Stimulated activated CD4-positive, alpha-beta T cell treated with anti-CD3 and anti-CD28 coated beads, TNF-alpha, amount 100 ng/mL, for 24 hours (primary cell): ENCODE data around the gene MAP2K7.
"Not testable (repeated sequence)": the region's sequence is repeated elsewhere in the genome, so short reads cannot be mapped to it uniquely, and the experiment has no call there.

ENCODE experiments used
- DNase-seq, 3 experiments: peaks; one replicate each; pipeline ENCODE4 v3.0.0-alpha.2; 2020; ENCODE audit warnings: low read depth in 3 of 3

MAP2K7 gene

GRCh38 chr19:7919610-7920518 lies 16.2 kb downstream of the MAP2K7 start, which contains the start of gene SNAPC2:
Gene SNAPC2, plus strand, starts transcription at chr19:7920338. Its CDS starts 29 bp downstream, at chr19:7920367.
- peak; percentile 93 to 96 (median 94) for DNase-seq

- DNase-seq: peak; percentile 98 to 99 (median 99)
These were observed 17.0 kb downstream of the MAP2K7 start for GRCh38 chr19:7920519-7921301.

GRCh38 chr19:7921302-7921966 lies 17.8 kb downstream of the MAP2K7 start:
- no peak for DNase-seq

DNA sequence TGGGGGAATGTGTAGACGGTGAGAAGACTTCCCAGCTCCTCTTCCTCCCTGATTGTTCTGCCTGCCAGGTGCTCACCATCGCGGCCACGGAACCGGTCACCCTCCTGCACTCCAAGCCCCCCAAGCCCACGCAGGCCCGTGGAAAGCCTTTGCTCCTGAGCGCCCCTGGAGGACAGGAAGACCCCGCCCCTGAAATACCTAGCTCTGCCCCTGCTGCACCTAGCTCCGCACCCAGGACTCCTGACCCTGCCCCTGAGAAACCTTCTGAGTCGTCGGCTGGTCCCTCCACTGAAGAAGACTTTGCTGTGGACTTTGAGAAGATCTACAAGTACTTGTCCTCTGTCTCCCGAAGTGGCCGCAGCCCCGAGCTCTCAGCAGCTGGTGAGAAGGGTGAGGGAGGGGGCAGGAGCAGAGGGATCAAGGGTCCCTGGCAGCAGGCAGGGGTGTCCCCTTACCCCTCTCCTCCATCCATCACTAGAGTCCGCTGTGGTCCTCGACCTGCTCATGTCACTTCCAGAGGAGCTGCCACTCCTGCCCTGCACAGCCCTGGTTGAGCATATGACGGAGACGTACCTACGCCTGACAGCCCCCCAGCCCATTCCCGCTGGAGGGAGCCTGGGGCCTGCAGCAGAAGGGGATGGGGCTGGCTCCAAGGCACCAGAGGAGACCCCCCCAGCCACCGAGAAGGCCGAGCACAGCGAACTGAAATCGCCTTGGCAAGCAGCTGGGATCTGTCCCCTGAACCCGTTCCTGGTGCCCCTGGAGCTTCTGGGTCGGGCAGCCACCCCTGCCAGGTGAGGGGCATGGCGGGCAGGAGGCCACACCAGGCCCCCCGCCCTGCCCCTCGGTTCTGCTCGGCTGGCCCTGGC lies 18.5 kb downstream of the MAP2K7 start:
- no peak for DNase-seq

DNA sequence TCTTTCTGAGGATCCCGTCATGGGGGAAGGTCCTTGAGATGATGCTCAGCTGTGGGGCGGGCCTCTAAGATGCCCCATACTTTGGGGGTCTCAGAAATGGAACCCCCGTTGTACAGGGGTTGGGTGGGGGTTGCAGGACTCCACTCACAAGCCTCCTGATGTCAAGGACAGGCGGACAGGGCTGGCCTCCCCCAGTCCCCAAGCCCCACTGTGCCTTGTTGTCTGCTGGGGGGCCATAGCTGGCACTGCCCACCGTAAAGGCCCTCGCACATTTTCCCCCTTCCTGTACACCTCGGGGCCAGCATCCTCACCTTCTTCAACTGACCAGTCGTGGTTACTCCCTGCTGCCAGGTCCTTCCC lies 19.1 kb downstream of the MAP2K7 start:
- no peak for DNase-seq

GRCh38 chr19:7923295-7924191 lies 19.9 kb downstream of the MAP2K7 start:
- no peak for DNase-seq

- no peak for DNase-seq
These were observed 20.6 kb downstream of the MAP2K7 start for GRCh38 chr19:7924241-7924640.

DNA sequence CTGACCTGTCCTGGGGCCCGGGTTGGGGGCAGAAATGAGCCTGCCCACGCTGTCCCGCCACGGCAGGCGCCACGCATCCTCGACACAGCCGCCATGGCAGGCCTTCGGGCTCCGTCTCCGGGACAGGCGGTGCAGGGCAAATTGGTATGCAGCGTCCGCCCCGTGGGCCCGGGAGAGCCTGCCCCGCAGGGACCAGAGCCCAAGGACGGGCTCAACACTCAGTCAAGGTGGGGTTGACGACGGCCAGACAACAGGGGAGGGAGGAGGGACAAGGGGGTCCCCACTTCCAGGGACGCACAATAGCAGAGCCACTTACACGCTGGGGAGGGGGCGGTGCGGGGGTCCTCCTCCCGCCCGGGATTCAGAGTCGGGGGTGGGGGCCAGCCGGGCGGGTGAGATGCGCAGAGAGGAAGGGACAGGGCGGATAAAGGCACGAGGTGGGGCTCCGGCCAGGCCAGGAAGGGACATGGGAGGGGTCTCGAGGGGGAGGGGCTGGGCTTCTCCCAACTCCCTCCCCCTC lies 21.0 kb downstream of the MAP2K7 start:
- DNase-seq: no peak

DNA sequence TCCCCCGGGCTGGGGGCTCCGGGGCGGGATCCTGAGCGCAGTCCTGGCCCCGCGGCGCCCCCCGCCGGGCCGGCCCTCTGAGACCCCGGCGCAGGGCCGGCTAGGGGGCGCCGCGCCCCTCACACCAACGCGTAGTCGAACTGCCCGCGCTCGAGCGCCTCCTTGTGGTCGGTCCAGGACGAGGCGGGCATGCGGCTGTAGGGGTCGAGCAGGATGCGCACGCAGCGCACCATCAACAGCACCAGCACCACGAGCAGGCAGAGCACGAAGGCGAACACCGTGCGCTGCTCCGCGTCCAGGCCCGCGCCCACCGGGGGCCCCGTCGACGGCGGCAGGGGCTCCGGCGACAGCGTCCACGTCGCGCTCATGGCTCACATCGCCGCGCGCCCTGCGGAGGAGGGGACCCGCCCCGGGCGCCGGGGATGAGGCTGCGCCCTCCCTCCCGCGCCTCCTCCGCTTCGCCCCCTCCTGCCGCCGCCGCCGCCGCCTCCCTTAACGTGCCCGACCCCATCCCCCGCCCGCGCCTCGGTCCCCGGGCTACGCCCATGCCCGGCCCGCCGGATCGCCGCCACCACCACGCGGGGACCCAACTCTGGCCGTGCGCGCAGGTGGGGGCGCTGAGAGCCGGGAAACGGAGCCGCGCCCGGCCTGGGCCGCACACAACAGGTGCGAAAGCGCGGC lies 21.6 kb downstream of the MAP2K7 start:
- peak; percentile 46 to 75 (median 52) for DNase-seq

DNA sequence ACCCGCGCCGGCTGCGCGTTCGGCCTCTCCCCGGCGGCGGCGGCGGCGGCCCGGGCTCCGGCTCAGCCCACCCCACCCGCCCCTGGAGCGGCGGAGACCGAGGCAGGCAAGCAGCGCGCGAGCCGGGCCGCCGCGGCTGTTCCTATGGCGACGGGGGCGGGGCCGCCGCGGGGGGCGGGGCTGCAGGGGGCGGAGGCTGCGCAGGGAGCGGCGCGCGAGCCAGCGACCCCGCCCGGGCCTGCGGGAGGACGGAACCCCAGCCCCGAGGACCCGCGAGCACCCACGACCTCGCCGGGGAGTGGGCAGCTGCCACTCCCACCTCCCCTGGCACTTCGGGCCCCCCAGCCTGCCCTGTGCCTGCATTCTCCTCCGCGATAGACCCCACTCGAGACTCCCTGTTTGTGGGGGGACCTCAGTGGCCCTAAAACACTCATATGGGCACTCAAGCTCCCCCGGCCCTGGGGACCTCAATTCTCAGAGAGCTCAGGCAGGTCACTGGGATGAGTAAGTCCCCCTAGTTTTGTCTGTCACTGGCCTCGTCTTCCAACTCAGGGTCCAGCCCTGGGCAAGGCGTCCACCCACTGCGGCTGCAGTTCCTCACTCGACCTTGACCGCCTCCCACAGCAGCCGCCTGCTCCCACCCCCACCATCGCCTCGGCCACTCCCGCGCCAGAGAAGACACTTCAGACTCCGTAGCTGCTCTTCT lies 22.5 kb downstream of the MAP2K7 start, which contains the start of gene CTXN1:
CTXN1 (minus strand) TSS at position 115 of the 706 bp plus-strand sequence. CDS start 597 bp downstream, outside the sequence.
- DNase-seq: peak; percentile 40 to 77 (median 66)

DNA sequence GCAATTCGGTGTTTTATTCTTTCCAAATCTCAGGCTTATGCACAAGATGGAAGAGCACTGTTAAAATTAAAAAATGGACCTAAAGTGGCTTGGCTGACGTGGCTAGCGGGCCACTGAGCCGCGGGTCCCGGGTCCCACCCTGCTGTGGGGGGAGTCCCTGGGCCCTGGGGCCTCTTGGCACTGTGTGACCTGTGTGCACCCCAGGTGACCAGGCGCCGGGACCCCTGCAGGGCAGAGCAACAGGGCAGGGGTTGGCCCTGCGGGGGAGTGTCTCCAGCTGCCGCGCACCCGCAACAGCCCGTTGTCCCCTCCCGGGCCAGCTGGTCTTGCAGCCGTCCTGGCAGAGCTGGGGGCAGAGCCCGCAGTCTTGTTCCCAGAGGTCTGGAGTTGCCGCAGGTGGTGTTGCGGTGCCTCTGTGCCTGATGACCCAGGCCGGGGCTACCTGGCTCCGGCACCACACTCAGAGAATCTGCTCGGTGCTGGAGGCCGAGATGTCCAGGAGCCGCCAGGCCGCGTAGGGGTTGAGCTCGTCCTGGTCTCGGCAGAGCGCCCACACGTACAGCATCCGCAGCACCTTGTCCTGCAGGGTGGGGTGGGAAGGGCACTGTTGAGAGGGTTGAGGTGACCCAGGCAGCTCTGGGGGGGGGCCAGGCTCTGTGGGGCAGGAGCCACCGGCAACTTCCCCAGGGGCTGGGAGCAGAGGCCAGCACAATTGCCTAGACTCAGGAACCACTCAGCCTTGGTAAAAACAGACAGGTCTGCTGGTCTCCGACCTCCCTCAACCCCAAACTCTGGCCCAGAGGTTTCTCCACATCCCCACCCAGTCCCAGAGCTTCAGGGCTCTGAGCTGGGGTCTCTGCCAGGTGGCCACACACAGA lies 23.3 kb downstream of the MAP2K7 start:
- no peak for DNase-seq

- no peak for DNase-seq
These were observed 24.1 kb downstream of the MAP2K7 start for GRCh38 chr19:7927605-7928333.

- DNase-seq: no peak
These were observed 24.6 kb downstream of the MAP2K7 start for GRCh38 chr19:7928334-7928706.

DNA sequence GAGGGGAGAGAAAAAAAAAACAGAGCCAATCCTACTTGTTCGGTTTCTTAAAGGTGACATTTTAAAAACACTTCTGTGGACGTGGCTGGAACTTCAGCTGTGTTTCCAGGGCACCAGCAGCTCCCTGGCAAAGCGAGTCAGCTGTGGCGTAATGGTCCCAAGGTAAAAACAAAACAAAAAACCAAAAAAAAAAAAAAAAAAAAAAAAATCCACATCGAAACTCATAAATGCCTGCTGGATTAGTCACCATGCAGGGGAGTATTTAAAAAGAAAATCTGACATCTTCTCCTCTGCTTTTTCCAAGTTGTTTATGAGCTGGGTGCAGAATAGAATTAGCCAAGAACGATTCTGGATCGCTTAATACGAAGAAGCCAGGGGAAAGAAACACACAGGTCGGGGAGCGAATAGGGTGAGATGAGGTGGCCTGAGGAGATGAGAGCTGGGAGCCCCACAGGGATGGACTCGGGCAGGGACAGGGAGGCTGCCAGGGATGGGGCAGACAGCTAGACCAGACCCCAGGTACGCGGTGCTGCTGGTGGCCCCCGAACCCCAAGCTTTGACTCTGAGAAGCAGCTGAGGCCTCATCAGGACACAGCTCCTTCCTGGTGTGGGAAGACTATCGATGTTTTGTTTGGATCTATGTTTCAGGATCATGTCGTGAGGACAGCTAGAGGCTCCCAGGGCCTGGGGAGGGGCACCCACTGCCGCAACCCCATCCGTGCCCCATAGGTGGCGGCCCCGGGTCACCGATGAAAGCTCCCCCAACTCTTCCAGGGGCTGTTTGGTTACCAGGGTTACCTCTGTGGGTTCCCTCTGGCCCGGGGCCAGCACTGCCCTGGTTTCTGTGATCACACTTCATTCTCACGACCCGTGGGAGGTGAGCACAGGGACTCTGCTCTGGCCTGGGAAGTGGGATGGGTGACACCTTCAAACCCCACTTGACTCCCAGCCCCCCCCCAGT lies 25.3 kb downstream of the MAP2K7 start:
- peak in 1 of 3 experiments; percentile 59 for DNase-seq

DNA sequence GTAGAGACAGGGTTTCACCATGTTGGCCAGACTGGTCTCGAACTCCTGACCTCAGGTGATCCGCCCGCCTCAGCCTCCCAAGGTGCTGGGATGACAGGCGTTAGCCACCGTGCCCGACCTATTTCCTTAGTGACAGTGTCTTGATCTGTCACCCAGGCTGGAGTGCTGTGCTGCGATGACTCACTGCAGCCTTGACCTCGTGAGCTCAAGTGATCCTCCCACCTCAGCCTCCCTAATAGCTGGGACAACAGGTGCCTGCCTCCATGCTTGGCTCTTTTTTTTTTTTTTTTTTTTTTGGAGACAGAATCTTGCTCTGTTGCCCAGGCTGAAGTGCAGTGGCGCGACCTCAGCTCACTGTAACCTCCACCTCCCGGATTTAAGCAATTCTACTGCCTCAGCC lies 26.4 kb downstream of the MAP2K7 start:
- DNase-seq: not testable (repeated sequence)

DNA sequence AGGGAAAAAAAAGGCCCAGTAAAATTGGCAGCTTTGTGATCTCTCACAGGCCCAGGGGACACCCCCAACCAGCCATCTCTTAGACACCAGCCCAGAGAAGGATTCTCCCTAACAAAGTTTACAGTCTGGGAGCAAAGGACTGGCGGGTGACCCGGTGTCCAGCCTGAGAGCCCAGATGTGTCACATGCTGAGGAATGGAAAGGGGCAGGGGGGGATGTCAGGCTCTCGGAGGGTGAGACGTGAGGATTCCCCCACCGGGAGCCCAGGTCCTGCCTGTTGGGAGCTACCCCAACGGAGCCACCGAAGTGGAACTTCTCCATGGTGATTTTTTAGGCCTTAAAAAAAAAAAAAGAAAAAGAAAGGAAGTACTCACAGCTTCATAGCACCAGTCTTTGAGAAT lies 27.1 kb downstream of the MAP2K7 start:
- no peak for DNase-seq
